Measurements from ENCODE around the gene IRF4.
A peak's percentile ranks its signal among the peaks of the same experiment; 100 is the strongest.

Gene IRF4

DNA sequence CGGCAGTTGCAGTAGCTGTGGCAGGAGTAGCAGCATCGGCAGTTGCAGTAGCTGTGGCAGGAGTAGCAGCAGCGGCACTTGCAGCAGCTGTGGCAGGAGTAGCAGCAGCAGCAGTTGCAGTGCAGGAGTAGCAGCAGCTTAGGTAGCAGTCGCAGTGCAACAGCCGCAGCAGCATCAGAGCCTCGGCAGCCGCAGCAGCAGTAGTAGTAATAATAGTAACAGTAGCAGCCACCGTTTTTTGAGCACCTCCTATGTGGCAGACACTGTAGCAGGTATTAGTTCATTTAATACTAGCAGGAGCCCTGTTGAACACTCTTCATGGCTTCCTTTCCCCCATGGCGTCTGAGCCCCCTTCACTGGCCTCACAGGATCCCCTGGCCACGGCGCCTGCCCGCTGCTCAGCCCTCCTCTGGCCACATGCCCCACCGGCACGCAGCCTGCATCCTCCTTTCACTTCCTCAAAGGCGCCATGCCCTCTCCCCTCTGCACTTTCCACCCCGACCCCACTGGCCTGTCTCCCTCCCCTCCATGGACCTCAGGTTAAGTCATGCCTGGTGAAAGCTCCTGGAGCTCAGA lies 19.1 kb upstream of the IRF4 start:
- 0 out of 3 replicates have a peak, but pooled peaks have one; percentile 11 for ATAC-seq
- TF ChIP-seq OSR1 (CRISPR knock-in tag; IDR thresholded peaks at IDR 0.05) = no peak

- ATAC-seq = no peak; the same call in 2 of the 3 replicates
- TF ChIP-seq, protein P1, sequence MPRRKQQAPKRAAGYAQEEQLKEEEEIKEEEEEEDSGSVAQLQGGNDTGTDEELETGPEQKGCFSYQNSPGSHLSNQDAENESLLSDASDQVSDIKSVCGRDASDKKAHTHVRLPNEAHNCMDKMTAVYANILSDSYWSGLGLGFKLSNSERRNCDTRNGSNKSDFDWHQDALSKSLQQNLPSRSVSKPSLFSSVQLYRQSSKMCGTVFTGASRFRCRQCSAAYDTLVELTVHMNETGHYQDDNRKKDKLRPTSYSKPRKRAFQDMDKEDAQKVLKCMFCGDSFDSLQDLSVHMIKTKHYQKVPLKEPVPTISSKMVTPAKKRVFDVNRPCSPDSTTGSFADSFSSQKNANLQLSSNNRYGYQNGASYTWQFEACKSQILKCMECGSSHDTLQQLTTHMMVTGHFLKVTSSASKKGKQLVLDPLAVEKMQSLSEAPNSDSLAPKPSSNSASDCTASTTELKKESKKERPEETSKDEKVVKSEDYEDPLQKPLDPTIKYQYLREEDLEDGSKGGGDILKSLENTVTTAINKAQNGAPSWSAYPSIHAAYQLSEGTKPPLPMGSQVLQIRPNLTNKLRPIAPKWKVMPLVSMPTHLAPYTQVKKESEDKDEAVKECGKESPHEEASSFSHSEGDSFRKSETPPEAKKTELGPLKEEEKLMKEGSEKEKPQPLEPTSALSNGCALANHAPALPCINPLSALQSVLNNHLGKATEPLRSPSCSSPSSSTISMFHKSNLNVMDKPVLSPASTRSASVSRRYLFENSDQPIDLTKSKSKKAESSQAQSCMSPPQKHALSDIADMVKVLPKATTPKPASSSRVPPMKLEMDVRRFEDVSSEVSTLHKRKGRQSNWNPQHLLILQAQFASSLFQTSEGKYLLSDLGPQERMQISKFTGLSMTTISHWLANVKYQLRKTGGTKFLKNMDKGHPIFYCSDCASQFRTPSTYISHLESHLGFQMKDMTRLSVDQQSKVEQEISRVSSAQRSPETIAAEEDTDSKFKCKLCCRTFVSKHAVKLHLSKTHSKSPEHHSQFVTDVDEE (CRISPR knock-in tag; IDR thresholded peaks at IDR 0.05) = no peak
- no peak for TF ChIP-seq PATZ1 (CRISPR knock-in tag; IDR thresholded peaks at IDR 0.05; ENCODE audit: borderline replicate concordance)
Observed at GRCh38 chr6:373031-373430, 18.5 kb upstream of the IRF4 start.

DNA sequence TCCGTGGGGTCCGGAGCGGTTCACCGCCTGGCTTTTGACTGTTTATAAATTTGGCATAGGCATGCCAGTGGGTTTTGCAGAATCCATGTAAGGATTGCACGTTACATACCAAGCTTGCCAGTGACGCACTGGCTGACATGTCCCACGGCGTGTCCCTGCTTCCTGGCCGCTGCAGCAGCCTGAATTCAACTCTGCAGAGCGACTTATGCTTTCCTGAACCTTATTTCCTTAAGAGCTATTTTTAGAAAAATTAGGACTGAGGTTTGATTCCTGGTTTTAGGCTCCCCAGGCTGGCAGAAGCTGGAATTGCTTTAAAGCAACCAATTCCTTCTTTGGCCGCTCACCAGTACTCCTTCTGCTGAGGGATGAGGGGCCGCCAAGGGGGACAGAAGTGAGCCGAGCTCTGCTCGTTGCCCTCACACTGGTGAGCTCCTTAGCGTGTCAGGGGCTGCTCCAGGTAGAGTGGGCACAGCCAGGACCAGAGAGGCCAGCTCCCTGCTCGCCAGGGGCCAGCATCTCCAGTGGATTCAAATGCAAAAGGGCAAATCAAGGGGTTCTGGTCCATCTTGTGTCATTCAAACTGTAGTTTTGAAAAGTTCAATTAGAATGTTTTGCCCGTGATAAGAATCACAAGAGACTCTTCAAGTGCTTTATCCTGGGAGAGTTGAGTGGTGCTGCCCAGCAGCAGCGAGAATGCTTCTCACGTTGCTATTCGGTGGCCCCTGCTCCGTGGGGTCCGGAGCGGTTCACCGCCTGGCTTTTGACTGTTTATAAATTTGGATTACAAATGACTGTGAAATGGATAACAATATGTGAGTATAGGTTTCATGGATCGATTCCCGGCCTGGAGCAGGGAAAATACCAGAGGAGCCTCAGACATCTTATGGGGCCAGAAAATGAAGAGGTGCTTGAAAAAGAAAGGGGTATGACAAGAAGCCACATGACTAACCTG lies 17.5 kb upstream of the IRF4 start:
- TF ChIP-seq, protein P2, sequence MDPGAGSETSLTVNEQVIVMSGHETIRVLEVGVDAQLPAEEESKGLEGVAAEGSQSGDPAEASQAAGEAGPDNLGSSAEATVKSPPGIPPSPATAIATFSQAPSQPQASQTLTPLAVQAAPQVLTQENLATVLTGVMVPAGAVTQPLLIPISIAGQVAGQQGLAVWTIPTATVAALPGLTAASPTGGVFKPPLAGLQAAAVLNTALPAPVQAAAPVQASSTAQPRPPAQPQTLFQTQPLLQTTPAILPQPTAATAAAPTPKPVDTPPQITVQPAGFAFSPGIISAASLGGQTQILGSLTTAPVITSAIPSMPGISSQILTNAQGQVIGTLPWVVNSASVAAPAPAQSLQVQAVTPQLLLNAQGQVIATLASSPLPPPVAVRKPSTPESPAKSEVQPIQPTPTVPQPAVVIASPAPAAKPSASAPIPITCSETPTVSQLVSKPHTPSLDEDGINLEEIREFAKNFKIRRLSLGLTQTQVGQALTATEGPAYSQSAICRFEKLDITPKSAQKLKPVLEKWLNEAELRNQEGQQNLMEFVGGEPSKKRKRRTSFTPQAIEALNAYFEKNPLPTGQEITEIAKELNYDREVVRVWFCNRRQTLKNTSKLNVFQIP (CRISPR knock-in tag; IDR thresholded peaks at IDR 0.05; ENCODE audit: borderline replicate concordance, low read depth) = no peak
- TF ChIP-seq, protein P1 (CRISPR knock-in tag; IDR thresholded peaks at IDR 0.05) = no peak
- TF ChIP-seq PATZ1 (CRISPR knock-in tag; IDR thresholded peaks at IDR 0.05; ENCODE audit: borderline replicate concordance) = no peak
- TF ChIP-seq ZNF8 (CRISPR knock-in tag; IDR thresholded peaks at IDR 0.05) = no peak
- no peak for TF ChIP-seq ZNF70 (CRISPR knock-in tag; IDR thresholded peaks at IDR 0.05)
- TF ChIP-seq ZFP3 (CRISPR knock-in tag; IDR thresholded peaks at IDR 0.05) = no peak
- TF ChIP-seq ZFP30 (CRISPR knock-in tag; IDR thresholded peaks at IDR 0.05) = no peak
- TF ChIP-seq ZNF565 (CRISPR knock-in tag; conservative IDR thresholded peaks at IDR 0.05; ENCODE audit: low read depth) = no peak
- no peak for TF ChIP-seq PPARA (CRISPR knock-in tag; IDR thresholded peaks at IDR 0.05; ENCODE audit: borderline replicate concordance)
- peak; percentile 17; the same call in 2 of the 3 replicates for ATAC-seq

DNA sequence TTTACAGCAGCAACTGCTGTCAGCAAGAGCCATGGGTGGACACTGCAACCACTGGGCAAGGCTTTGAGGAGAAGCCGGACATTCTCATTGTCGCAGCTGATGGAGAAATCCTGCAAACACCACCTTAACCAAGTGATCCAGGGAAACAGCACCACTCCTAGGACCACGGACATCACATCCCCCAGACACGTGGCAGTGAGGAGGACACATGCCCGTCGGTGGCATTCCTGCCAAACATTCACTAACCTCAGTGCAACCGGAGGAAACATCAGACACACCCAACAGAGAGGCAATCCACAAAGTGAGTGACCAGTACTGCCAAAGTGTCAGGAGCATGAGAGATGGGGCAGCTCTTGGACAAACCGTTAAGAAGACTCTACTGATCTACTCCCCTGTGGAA lies 16.6 kb upstream of the IRF4 start:
- ATAC-seq = no peak
- TF ChIP-seq, protein P2 (CRISPR knock-in tag; IDR thresholded peaks at IDR 0.05; ENCODE audit: borderline replicate concordance, low read depth) = no peak
- TF ChIP-seq TOX (CRISPR knock-in tag; IDR thresholded peaks at IDR 0.05; ENCODE audit: borderline replicate concordance) = no peak
- no peak for TF ChIP-seq GLIS3 (CRISPR knock-in tag; IDR thresholded peaks at IDR 0.05)
- no peak for TF ChIP-seq SNAI2 (CRISPR knock-in tag; IDR thresholded peaks at IDR 0.05)
- TF ChIP-seq BACH2 (CRISPR knock-in tag; IDR thresholded peaks at IDR 0.05; ENCODE audit: borderline replicate concordance) = no peak
- TF ChIP-seq ISL1 (CRISPR knock-in tag; IDR thresholded peaks at IDR 0.05) = no peak
- no peak for TF ChIP-seq CSDC2 (CRISPR knock-in tag; IDR thresholded peaks at IDR 0.05)
- TF ChIP-seq, protein P3, sequence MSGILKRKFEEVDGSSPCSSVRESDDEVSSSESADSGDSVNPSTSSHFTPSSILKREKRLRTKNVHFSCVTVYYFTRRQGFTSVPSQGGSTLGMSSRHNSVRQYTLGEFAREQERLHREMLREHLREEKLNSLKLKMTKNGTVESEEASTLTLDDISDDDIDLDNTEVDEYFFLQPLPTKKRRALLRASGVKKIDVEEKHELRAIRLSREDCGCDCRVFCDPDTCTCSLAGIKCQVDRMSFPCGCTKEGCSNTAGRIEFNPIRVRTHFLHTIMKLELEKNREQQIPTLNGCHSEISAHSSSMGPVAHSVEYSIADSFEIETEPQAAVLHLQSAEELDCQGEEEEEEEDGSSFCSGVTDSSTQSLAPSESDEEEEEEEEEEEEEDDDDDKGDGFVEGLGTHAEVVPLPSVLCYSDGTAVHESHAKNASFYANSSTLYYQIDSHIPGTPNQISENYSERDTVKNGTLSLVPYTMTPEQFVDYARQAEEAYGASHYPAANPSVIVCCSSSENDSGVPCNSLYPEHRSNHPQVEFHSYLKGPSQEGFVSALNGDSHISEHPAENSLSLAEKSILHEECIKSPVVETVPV (CRISPR knock-in tag; IDR thresholded peaks at IDR 0.05) = no peak
- TF ChIP-seq ZC3H10 (CRISPR knock-in tag; IDR thresholded peaks at IDR 0.05) = no peak

All from SK-N-SH treated with all-trans-retinoic acid at 6 μM for 48 hours (cell line).